Measurements from ENCODE around the gene TRIM65. TPM values are rescaled to one million over a fixed set of nuclear protein-coding genes. Genes with fewer than 3 reads are reported as not detected.
A peak's percentile ranks its signal among the peaks of the same experiment; 100 is the strongest.

The TRIM65 gene
- total RNA-seq, 2 donors from 2014 or later, result 27.5 to 28.1 TPM

GRCh38 chr17:75941442-75941819, 44.7 kb upstream of the TRIM65 start:
- no peak for TF ChIP-seq POLR2AphosphoS5 (IDR thresholded peaks at IDR 0.05)
- TF ChIP-seq POLR2A (IDR thresholded peaks at IDR 0.05), result no peak
- TF ChIP-seq CTCF (IDR thresholded peaks at IDR 0.05), result no peak

GRCh38 chr17:75940727-75941441, 44.1 kb upstream of the TRIM65 start, which contains the start of gene FBF1:
FBF1 (minus strand) TSS chr17:75941042; CDS start chr17:75938149, 2,893 bp downstream.
- Histone ChIP-seq H3K4me3 (peak within 1 kb of the TSS; percentile 55 to 86), H3K36me3 (no peaks in the 10 kb centered on the region), H3K27ac (peak within 1 kb of the TSS; percentile 63 to 66), H3K9me3 (no peaks in the 10 kb centered on the region), H3K4me1 (replicated peaks) (no peaks in the 10 kb centered on the region), H3K27me3 (replicated peaks; ENCODE audit: insufficient read depth) (no peaks in the 10 kb centered on the region)
- TF ChIP-seq CTCF (IDR thresholded peaks at IDR 0.05), result peak in 1 of 4 experiments; percentile 43
- TF ChIP-seq POLR2AphosphoS5 (IDR thresholded peaks at IDR 0.05), result peak; percentile 98
- peak; percentile 84 for TF ChIP-seq POLR2A (IDR thresholded peaks at IDR 0.05)
- DNase-seq (ENCODE audit: low spot score), result peak; percentile 93
- WGBS, result under 1% methylated on average over 45 of the region's 63 CpGs
- intact Hi-C loops (cut with DNase I), result no loop called here

More at GRCh38 chr17:75941442-75941819, 44.7 kb upstream of the TRIM65 start:
- Histone ChIP-seq H3K27me3 (replicated peaks; ENCODE audit: insufficient read depth) (no peaks in the 10 kb centered on the region), H3K4me3 (peak overlapping the region in 1 of 2 donors; percentile 86), H3K4me1 (replicated peaks) (no peaks in the 10 kb centered on the region), H3K36me3 (no peaks in the 10 kb centered on the region), H3K27ac (peak overlapping the region in 1 of 2 donors; percentile 31), H3K9me3 (no peaks in the 10 kb centered on the region)
- DNase-seq (ENCODE audit: low spot score), result no peak
- WGBS, result 28% methylated on average over 6 of the region's 6 CpGs
- intact Hi-C loops (cut with DNase I), result no loop called here

- Histone ChIP-seq H3K9me3 (no peaks in the 10 kb centered on the region), H3K27me3 (replicated peaks; ENCODE audit: insufficient read depth) (no peaks in the 10 kb centered on the region), H3K36me3 (no peaks in the 10 kb centered on the region), H3K27ac (no peak overlapping the region), H3K4me3 (no peak overlapping the region), H3K4me1 (replicated peaks) (no peaks in the 10 kb centered on the region)
- intact Hi-C loops (cut with DNase I), result no loop called here
- TF ChIP-seq CTCF (IDR thresholded peaks at IDR 0.05) (no peak), POLR2AphosphoS5 (IDR thresholded peaks at IDR 0.05) (no peak), POLR2A (IDR thresholded peaks at IDR 0.05) (no peak)
- WGBS, result 91% methylated on average over 13 of the region's 13 CpGs
- no peak for DNase-seq (ENCODE audit: low spot score)
Observed at GRCh38 chr17:75937652-75938051, 40.9 kb upstream of the TRIM65 start.

GRCh38 chr17:75933808-75934207, 37.1 kb upstream of the TRIM65 start:
- Histone ChIP-seq H3K27ac (no peak overlapping the region), H3K36me3 (no peaks in the 10 kb centered on the region), H3K4me3 (no peak overlapping the region), H3K9me3 (no peaks in the 10 kb centered on the region), H3K4me1 (replicated peaks) (no peaks in the 10 kb centered on the region), H3K27me3 (replicated peaks; ENCODE audit: insufficient read depth) (no peaks in the 10 kb centered on the region)
- no peak for DNase-seq (ENCODE audit: low spot score)
- TF ChIP-seq CTCF (IDR thresholded peaks at IDR 0.05), result no peak
- TF ChIP-seq POLR2A (IDR thresholded peaks at IDR 0.05), result no peak
- TF ChIP-seq POLR2AphosphoS5 (IDR thresholded peaks at IDR 0.05), result no peak
- intact Hi-C loops (cut with DNase I), result no loop called here
- 90% methylated on average over 4 of the region's 4 CpGs for WGBS

- Histone ChIP-seq H3K9me3 (no peaks in the 10 kb centered on the region), H3K4me1 (replicated peaks) (no peaks in the 10 kb centered on the region), H3K4me3 (no peak overlapping the region), H3K36me3 (no peaks in the 10 kb centered on the region), H3K27me3 (replicated peaks; ENCODE audit: insufficient read depth) (no peaks in the 10 kb centered on the region), H3K27ac (no peak overlapping the region)
- intact Hi-C loops (cut with DNase I), result no loop called here
- no peak for TF ChIP-seq CTCF (IDR thresholded peaks at IDR 0.05)
- WGBS, result 72% methylated on average over 5 of the region's 5 CpGs
- no peak for DNase-seq (ENCODE audit: low spot score)
Observed at GRCh38 chr17:75932852-75933251, 36.1 kb upstream of the TRIM65 start.
